ENCODE measurements around the gene HSPB1. TPM values are rescaled to one million over a fixed set of nuclear protein-coding genes. Genes with fewer than 3 reads are reported as not detected.
"Not testable (repeated sequence)": the region's sequence is repeated elsewhere in the genome, so short reads cannot be mapped to it uniquely, and the experiment has no call there.

HSPB1 gene
- total RNA-seq, 1 donor from 2014 or later: 57.1 TPM

GRCh38 chr7:76310102-76310957 is 7.9 kb downstream of the HSPB1 start:
- Mint-ChIP-seq H3K36me3 (ENCODE audit: low read depth) (no peaks in the 10 kb centered on the region), H3K4me1 (peaks cover 19% of the 10 kb centered on the region), H3K27ac (ENCODE audit: unreplicated experiment) (peak overlapping the region; percentile 43), H3K9me3 (no peaks in the 10 kb centered on the region), H3K4me3 (no peak overlapping the region), H3K27me3 (ENCODE audit: low read depth) (no peaks in the 10 kb centered on the region)
- TF ChIP-seq, protein P1, sequence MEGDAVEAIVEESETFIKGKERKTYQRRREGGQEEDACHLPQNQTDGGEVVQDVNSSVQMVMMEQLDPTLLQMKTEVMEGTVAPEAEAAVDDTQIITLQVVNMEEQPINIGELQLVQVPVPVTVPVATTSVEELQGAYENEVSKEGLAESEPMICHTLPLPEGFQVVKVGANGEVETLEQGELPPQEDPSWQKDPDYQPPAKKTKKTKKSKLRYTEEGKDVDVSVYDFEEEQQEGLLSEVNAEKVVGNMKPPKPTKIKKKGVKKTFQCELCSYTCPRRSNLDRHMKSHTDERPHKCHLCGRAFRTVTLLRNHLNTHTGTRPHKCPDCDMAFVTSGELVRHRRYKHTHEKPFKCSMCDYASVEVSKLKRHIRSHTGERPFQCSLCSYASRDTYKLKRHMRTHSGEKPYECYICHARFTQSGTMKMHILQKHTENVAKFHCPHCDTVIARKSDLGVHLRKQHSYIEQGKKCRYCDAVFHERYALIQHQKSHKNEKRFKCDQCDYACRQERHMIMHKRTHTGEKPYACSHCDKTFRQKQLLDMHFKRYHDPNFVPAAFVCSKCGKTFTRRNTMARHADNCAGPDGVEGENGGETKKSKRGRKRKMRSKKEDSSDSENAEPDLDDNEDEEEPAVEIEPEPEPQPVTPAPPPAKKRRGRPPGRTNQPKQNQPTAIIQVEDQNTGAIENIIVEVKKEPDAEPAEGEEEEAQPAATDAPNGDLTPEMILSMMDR (conservative IDR thresholded peaks at IDR 0.05): no peak
- DNase-seq (ENCODE audit: low read depth, low spot score): no peak

DNA sequence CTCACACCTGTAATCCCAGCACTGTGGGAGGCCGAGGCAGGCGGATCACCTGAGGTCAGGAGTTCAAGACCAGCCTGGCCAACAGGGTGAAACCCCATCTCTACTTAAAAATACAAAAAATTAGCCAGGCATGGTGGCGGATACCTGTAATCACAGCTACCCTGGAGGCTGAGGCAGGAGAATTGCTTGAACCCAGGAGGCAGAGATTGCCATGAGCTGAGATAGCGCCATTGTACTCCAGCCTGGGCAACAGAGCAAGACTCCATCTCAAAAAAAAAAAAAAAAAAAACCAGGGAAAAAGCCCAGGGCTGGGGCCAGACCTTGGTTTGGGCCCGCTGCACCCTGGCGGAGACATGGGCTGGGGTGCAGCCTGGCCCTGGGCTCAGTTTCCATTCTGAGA is 9.4 kb downstream of the HSPB1 start:
- H3K4me1 Mint-ChIP-seq: peaks cover 14% of the 10 kb centered on the region
- not testable (repeated sequence) for H3K27me3 Mint-ChIP-seq (ENCODE audit: low read depth); H3K27ac Mint-ChIP-seq (ENCODE audit: unreplicated experiment); DNase-seq (ENCODE audit: low read depth, low spot score); H3K4me3 Mint-ChIP-seq; H3K9me3 Mint-ChIP-seq; H3K36me3 Mint-ChIP-seq (ENCODE audit: low read depth)

GRCh38 chr7:76314042-76314721 is 11.7 kb downstream of the HSPB1 start:
- H3K9me3 Mint-ChIP-seq: no peaks in the 10 kb centered on the region
- H3K4me1 Mint-ChIP-seq: peaks cover 27% of the 10 kb centered on the region
- no peaks in the 10 kb centered on the region for H3K36me3 Mint-ChIP-seq (ENCODE audit: low read depth)
- H3K4me3 Mint-ChIP-seq: peak overlapping the region; percentile 77
- peak; percentile 99 for DNase-seq (ENCODE audit: low read depth, low spot score)
- no peak overlapping the region for H3K27ac Mint-ChIP-seq (ENCODE audit: unreplicated experiment)
- TF ChIP-seq, protein P1 (conservative IDR thresholded peaks at IDR 0.05): peak; percentile 99
- no peaks in the 10 kb centered on the region for H3K27me3 Mint-ChIP-seq (ENCODE audit: low read depth)

- peaks cover 28% of the 10 kb centered on the region for H3K4me1 Mint-ChIP-seq
- H3K4me3 Mint-ChIP-seq; H3K9me3 Mint-ChIP-seq; DNase-seq (ENCODE audit: low read depth, low spot score); H3K36me3 Mint-ChIP-seq (ENCODE audit: low read depth); H3K27me3 Mint-ChIP-seq (ENCODE audit: low read depth); H3K27ac Mint-ChIP-seq (ENCODE audit: unreplicated experiment): not testable (repeated sequence)
Measured at GRCh38 chr7:76314740-76315139, 12.3 kb downstream of the HSPB1 start.

DNA sequence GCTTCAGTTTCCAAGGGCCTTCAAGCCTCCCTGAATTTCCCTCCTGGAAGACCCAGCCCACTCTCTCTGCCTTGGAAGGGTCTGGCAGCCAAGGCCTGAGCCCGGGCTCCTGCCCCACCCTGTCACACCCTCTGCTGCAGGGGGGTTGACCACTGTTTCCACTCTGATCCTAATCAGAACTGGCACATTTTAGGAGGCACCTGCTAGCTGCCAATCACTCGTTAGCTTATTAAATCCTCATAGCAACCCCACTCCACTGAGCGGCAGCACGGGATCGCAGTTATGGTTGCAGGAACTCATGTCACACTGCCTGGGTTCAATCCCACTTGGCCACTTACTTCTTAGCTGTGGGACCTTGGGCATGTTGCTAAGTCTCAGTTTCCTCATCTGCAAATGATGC is 12.9 kb downstream of the HSPB1 start:
- Mint-ChIP-seq H3K27me3 (ENCODE audit: low read depth) (no peaks in the 10 kb centered on the region), H3K4me1 (peaks cover 31% of the 10 kb centered on the region), H3K4me3 (no peak overlapping the region), H3K9me3 (no peaks in the 10 kb centered on the region), H3K27ac (ENCODE audit: unreplicated experiment) (no peak overlapping the region), H3K36me3 (ENCODE audit: low read depth) (no peaks in the 10 kb centered on the region)
- TF ChIP-seq, protein P1 (conservative IDR thresholded peaks at IDR 0.05): no peak
- no peak for DNase-seq (ENCODE audit: low read depth, low spot score)

GRCh38 chr7:76316984-76317781 is 14.7 kb downstream of the HSPB1 start:
- H3K27ac Mint-ChIP-seq (ENCODE audit: unreplicated experiment): peak overlapping the region; percentile 98

More at GRCh38 chr7:76316984-76317781, 14.7 kb downstream of the HSPB1 start:
- Mint-ChIP-seq H3K4me3 (peak overlapping the region; percentile 80), H3K36me3 (ENCODE audit: low read depth) (no peaks in the 10 kb centered on the region), H3K27me3 (ENCODE audit: low read depth) (no peaks in the 10 kb centered on the region), H3K4me1 (peaks cover 26% of the 10 kb centered on the region), H3K9me3 (no peaks in the 10 kb centered on the region)
- DNase-seq (ENCODE audit: low read depth, low spot score): no peak
- TF ChIP-seq, protein P1 (conservative IDR thresholded peaks at IDR 0.05): no peak

Measured in neural crest cell (in vitro differentiated cells).